ENCODE data around the gene RASA3. TPM values are rescaled to one million over a fixed set of nuclear protein-coding genes. Genes with fewer than 3 reads are reported as not detected.

RASA3 gene
- total and polyA plus RNA-seq, 5 donors from 2014 or later = 93.8 to 265 (median 99.6) TPM

- Mint-ChIP-seq H3K9me3 (peaks cover 0 to 6% (median 0%) of the 10 kb centered on the region in 7 donors), H3K27ac (no peak overlapping the region), H3K4me3 (no peak overlapping the region), H3K4me1 (peaks cover 0 to 45% (median 12%) of the 10 kb centered on the region in 4 donors), H3K36me3 (peaks cover 25% of the 10 kb centered on the region), H3K27me3 (no peaks in the 10 kb centered on the region)
- no peaks in the 10 kb centered on the region for H3K4me1 ChIP-seq (ENCODE audit: control insufficient read depth, insufficient read depth, low read length, poor library complexity, severe bottlenecking)
- ATAC-seq (ENCODE audit: low read depth in 2 of 2) (no peak), DNase-seq (no peak)
- H3K27me3 ChIP-seq (ENCODE audit: control insufficient read depth, insufficient read depth, low read length) = no peaks in the 10 kb centered on the region
- H3K4me3 ChIP-seq (ENCODE audit: low read depth, low read length) = no peak overlapping the region
- no peak overlapping the region for H3K27ac ChIP-seq (ENCODE audit: insufficient read depth, low read length, poor library complexity, severe bottlenecking)
- H3K36me3 ChIP-seq (ENCODE audit: control insufficient read depth, insufficient read depth, low read length) = peaks cover 88% of the 10 kb centered on the region
- no peaks in the 10 kb centered on the region for H3K9me3 ChIP-seq (ENCODE audit: control insufficient read depth in 2 of 2, low read length in 2 of 2)
Measured at GRCh38 chr13:114038211-114038613, 94.2 kb downstream of the RASA3 start.

DNA sequence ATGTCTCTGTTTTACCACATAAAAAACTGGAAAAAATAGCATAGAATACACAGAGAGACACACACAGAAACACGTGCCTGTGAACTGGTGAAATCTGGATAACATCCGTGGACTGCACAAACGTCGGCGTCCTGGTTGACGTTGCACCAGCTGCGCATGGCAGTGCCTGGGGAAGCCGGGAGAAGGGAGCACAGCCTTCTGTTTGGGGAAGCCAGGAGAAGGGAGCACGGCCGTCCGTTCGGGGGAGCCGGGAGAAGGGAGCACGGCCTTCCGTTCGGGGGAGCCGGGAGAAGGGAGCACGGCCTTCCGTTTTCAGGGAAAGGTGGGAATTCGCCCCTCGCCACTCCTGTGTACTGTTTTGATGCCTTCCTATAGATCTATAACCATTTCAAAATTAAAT, 94.7 kb downstream of the RASA3 start:
- DNase-seq = no peak
- H3K27me3 Mint-ChIP-seq = no peaks in the 10 kb centered on the region
- peaks cover 0 to 4% (median 0%) of the 10 kb centered on the region in 7 donors for H3K9me3 Mint-ChIP-seq
- H3K27ac Mint-ChIP-seq = no peak overlapping the region
- peak overlapping the region in 1 of 4 donors; percentile 48 for H3K4me3 Mint-ChIP-seq
- H3K4me1 ChIP-seq (ENCODE audit: control insufficient read depth, insufficient read depth, low read length, poor library complexity, severe bottlenecking) = no peaks in the 10 kb centered on the region
- ATAC-seq (ENCODE audit: low read depth in 2 of 2) = no peak
- H3K9me3 ChIP-seq (ENCODE audit: control insufficient read depth in 2 of 2, low read length in 2 of 2) = no peaks in the 10 kb centered on the region
- peaks cover 0 to 40% (median 12%) of the 10 kb centered on the region in 4 donors for H3K4me1 Mint-ChIP-seq
- no peak overlapping the region for H3K27ac ChIP-seq (ENCODE audit: insufficient read depth, low read length, poor library complexity, severe bottlenecking)
- H3K4me3 ChIP-seq (ENCODE audit: low read depth, low read length) = no peak overlapping the region
- H3K36me3 Mint-ChIP-seq = peaks cover 21% of the 10 kb centered on the region
- no peaks in the 10 kb centered on the region for H3K27me3 ChIP-seq (ENCODE audit: control insufficient read depth, insufficient read depth, low read length)
- peaks cover 83% of the 10 kb centered on the region for H3K36me3 ChIP-seq (ENCODE audit: control insufficient read depth, insufficient read depth, low read length)

DNA sequence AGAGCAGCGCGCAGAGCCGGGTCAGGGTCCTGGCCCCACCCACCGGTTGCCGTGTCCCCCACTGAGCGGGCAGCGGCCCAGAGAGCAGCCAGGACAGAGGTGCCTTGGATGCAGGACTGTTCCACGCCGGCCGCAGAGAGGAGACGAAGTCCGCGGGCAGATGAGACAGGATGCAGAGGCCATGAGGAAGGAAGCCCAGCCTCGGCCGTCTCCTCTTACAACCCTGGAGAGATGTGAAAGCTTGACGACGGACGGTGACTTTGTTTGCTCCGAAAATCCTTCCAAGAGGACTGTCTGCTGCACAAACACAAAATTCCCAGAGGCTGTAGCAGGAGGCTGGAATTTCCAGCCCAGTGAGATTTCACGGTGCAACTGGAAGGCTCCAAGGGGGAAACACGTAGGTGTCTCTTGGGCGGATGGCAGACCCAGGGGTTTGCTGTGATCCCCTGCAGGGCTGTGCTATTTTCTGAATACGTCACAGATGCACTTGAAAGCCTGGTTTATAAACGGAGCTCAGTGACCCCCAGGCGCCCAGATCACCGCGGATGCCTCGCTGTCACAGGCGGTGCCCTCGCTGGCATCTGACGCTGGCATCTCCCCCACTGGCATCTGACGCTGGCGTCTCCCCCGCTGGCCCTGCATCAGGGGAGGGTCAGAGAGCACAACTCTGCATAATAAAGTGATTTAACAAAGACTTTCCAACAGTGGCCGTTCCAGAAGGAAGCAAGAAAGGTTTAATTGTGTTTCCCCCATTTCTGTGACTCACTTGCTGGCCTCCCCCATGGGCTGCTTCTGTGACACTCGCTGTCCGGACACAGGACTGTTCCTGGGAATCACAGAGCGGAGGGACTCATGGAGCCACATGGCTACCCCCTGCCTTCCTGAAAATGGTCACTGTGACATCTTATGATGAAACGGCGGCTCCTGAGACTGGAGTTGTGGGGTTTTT, 96.6 kb downstream of the RASA3 start:
- DNase-seq = no peak
- peaks cover 0 to 3% (median 0%) of the 10 kb centered on the region in 7 donors for H3K9me3 Mint-ChIP-seq
- H3K36me3 Mint-ChIP-seq = peaks cover 15% of the 10 kb centered on the region
- peaks cover 75% of the 10 kb centered on the region for H3K36me3 ChIP-seq (ENCODE audit: control insufficient read depth, insufficient read depth, low read length)
- H3K4me3 Mint-ChIP-seq = no peak overlapping the region
- no peak overlapping the region for H3K27ac ChIP-seq (ENCODE audit: insufficient read depth, low read length, poor library complexity, severe bottlenecking)
- H3K4me1 Mint-ChIP-seq = peaks cover 0 to 44% (median 14%) of the 10 kb centered on the region in 4 donors
- H3K9me3 ChIP-seq (ENCODE audit: control insufficient read depth in 2 of 2, low read length in 2 of 2) = no peaks in the 10 kb centered on the region
- no peak overlapping the region for H3K4me3 ChIP-seq (ENCODE audit: low read depth, low read length)
- no peaks in the 10 kb centered on the region for H3K27me3 Mint-ChIP-seq
- H3K27ac Mint-ChIP-seq = no peak overlapping the region
- no peaks in the 10 kb centered on the region for H3K4me1 ChIP-seq (ENCODE audit: control insufficient read depth, insufficient read depth, low read length, poor library complexity, severe bottlenecking)
- H3K27me3 ChIP-seq (ENCODE audit: control insufficient read depth, insufficient read depth, low read length) = no peaks in the 10 kb centered on the region
- no peak for ATAC-seq (ENCODE audit: low read depth in 2 of 2)

- no peak for ATAC-seq (ENCODE audit: low read depth in 2 of 2)
- no peaks in the 10 kb centered on the region for H3K9me3 ChIP-seq (ENCODE audit: control insufficient read depth in 2 of 2, low read length in 2 of 2)
- H3K4me1 ChIP-seq (ENCODE audit: control insufficient read depth, insufficient read depth, low read length, poor library complexity, severe bottlenecking) = no peaks in the 10 kb centered on the region
- Mint-ChIP-seq H3K27ac (no peak overlapping the region), H3K9me3 (peaks cover 0 to 1% (median 0%) of the 10 kb centered on the region in 7 donors), H3K27me3 (no peaks in the 10 kb centered on the region), H3K36me3 (peaks cover 19% of the 10 kb centered on the region), H3K4me1 (peaks cover 0 to 46% (median 16%) of the 10 kb centered on the region in 4 donors), H3K4me3 (peak overlapping the region in 1 of 4 donors; percentile 32)
- no peak for DNase-seq
- peaks cover 75% of the 10 kb centered on the region for H3K36me3 ChIP-seq (ENCODE audit: control insufficient read depth, insufficient read depth, low read length)
- no peak overlapping the region for H3K4me3 ChIP-seq (ENCODE audit: low read depth, low read length)
- no peak overlapping the region for H3K27ac ChIP-seq (ENCODE audit: insufficient read depth, low read length, poor library complexity, severe bottlenecking)
- no peaks in the 10 kb centered on the region for H3K27me3 ChIP-seq (ENCODE audit: control insufficient read depth, insufficient read depth, low read length)
Measured at GRCh38 chr13:114035186-114035582, 97.2 kb downstream of the RASA3 start.

DNA sequence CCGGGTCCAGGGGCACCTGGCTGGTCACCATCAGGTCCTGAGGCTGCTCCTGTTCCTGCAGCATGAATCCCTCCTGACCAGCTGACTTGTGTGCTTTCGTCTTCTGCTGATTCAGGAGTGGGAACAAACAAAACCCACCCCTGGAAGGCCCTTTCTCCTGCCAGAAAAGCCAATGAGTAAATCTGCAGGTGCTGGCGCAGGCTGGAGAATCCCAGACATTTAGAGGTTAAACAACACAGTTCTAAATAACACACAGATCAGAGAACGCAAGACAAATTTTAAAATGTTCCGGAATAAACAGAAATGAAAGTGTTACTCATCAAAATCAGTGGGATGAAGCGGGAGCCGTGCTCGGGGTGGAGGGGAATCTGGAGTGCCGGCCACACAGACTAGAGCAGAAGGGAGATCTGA, 97.9 kb downstream of the RASA3 start:
- H3K36me3 Mint-ChIP-seq = peaks cover 19% of the 10 kb centered on the region
- H3K27me3 ChIP-seq (ENCODE audit: control insufficient read depth, insufficient read depth, low read length) = no peaks in the 10 kb centered on the region
- H3K27ac ChIP-seq (ENCODE audit: insufficient read depth, low read length, poor library complexity, severe bottlenecking) = no peak overlapping the region
- no peaks in the 10 kb centered on the region for H3K4me1 ChIP-seq (ENCODE audit: control insufficient read depth, insufficient read depth, low read length, poor library complexity, severe bottlenecking)
- peaks cover 0 to 48% (median 16%) of the 10 kb centered on the region in 4 donors for H3K4me1 Mint-ChIP-seq
- peaks cover 0 to 1% (median 0%) of the 10 kb centered on the region in 7 donors for H3K9me3 Mint-ChIP-seq
- DNase-seq (no peak), ATAC-seq (ENCODE audit: low read depth in 2 of 2) (no peak)
- H3K27ac Mint-ChIP-seq = peak overlapping the region in 1 of 3 donors; percentile 83
- no peaks in the 10 kb centered on the region for H3K9me3 ChIP-seq (ENCODE audit: control insufficient read depth in 2 of 2, low read length in 2 of 2)
- H3K4me3 Mint-ChIP-seq = peak overlapping the region in 2 of 4 donors; percentile 32 to 56
- H3K27me3 Mint-ChIP-seq = no peaks in the 10 kb centered on the region
- peaks cover 77% of the 10 kb centered on the region for H3K36me3 ChIP-seq (ENCODE audit: control insufficient read depth, insufficient read depth, low read length)
- H3K4me3 ChIP-seq (ENCODE audit: low read depth, low read length) = no peak overlapping the region

DNA sequence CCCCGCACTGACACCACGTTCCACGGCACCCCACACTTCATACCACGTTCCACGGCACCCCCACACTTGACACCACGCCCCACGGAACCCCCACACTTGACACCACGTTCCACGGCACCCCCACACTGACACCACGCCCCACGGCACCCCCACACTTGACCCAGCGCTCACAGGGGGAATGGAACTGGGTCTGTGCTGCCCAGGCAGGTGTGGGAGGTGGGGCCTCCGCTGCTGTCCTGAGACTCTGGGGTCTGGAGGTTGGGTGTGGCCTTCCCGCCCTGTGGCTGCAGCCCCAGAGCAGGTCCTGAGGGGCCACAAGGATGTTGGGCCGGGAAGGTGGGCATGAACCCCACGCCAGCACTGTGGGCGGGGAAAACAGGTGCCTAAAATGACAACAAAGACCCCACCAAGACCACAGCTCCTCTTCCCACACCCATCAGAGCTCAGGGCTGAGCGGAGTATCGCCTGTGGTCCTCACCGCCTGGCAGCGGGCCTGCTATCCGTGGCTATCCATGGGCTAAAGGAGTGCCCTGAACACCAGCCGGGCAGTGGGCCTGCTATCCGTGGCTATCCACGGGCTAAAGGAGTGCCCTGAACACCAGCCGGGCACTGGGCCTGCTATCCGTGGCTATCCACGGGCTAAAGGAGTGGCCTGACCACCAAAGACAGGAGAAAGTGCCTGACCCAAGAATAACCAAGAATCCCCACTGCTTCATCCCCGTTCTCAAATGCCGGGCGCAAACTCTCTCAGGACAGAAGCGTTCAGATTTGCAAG, 98.7 kb downstream of the RASA3 start:
- H3K9me3 ChIP-seq (ENCODE audit: control insufficient read depth in 2 of 2, low read length in 2 of 2) = no peaks in the 10 kb centered on the region
- Mint-ChIP-seq H3K4me3 (no peak overlapping the region), H3K36me3 (peaks cover 19% of the 10 kb centered on the region), H3K4me1 (peaks cover 0 to 46% (median 16%) of the 10 kb centered on the region in 4 donors), H3K27ac (no peak overlapping the region), H3K27me3 (no peaks in the 10 kb centered on the region), H3K9me3 (peaks cover 0 to 1% (median 0%) of the 10 kb centered on the region in 7 donors)
- peaks cover 71% of the 10 kb centered on the region for H3K36me3 ChIP-seq (ENCODE audit: control insufficient read depth, insufficient read depth, low read length)
- no peak for DNase-seq
- ATAC-seq (ENCODE audit: low read depth in 2 of 2) = no peak
- H3K4me1 ChIP-seq (ENCODE audit: control insufficient read depth, insufficient read depth, low read length, poor library complexity, severe bottlenecking) = no peaks in the 10 kb centered on the region
- H3K27me3 ChIP-seq (ENCODE audit: control insufficient read depth, insufficient read depth, low read length) = no peaks in the 10 kb centered on the region
- no peak overlapping the region for H3K4me3 ChIP-seq (ENCODE audit: low read depth, low read length)
- no peak overlapping the region for H3K27ac ChIP-seq (ENCODE audit: insufficient read depth, low read length, poor library complexity, severe bottlenecking)

- no peaks in the 10 kb centered on the region for H3K27me3 Mint-ChIP-seq
- no peak overlapping the region for H3K4me3 Mint-ChIP-seq
- H3K9me3 Mint-ChIP-seq = peaks cover 0 to 1% (median 0%) of the 10 kb centered on the region in 7 donors
- H3K27ac Mint-ChIP-seq = no peak overlapping the region
- no peak for ATAC-seq (ENCODE audit: low read depth in 2 of 2)
- Histone ChIP-seq H3K36me3 (ENCODE audit: control insufficient read depth, insufficient read depth, low read length) (peaks cover 69% of the 10 kb centered on the region), H3K27me3 (ENCODE audit: control insufficient read depth, insufficient read depth, low read length) (no peaks in the 10 kb centered on the region), H3K4me1 (ENCODE audit: control insufficient read depth, insufficient read depth, low read length, poor library complexity, severe bottlenecking) (no peaks in the 10 kb centered on the region), H3K4me3 (ENCODE audit: low read depth, low read length) (no peak overlapping the region), H3K9me3 (ENCODE audit: control insufficient read depth in 2 of 2, low read length in 2 of 2) (no peaks in the 10 kb centered on the region), H3K27ac (ENCODE audit: insufficient read depth, low read length, poor library complexity, severe bottlenecking) (no peak overlapping the region)
- H3K4me1 Mint-ChIP-seq = peaks cover 0 to 42% (median 11%) of the 10 kb centered on the region in 4 donors
- DNase-seq = no peak
- peaks cover 19% of the 10 kb centered on the region for H3K36me3 Mint-ChIP-seq
Measured at GRCh38 chr13:114032126-114032799, 100.2 kb downstream of the RASA3 start.

All from CD4-positive, CD25-positive, alpha-beta regulatory T cell (primary cell).